Effector memory CD8-positive, alpha-beta T cell (primary cell): ENCODE results near the gene FFAR4.
"Not testable (repeated sequence)": the region's sequence is repeated elsewhere in the genome, so short reads cannot be mapped to it uniquely, and the experiment has no call there.

Experiments used
- ATAC-seq: fragments of 150-1000 bp; cut with Tn5 transposase; replicated peaks from 2 replicates; pipeline ENCODE4 v1.10.0; 2021; ENCODE audit warnings: mild to moderate bottlenecking, moderate library complexity
- DNase-seq, 3 experiments: peaks; one replicate each; pipeline ENCODE4 v3.0.0; 2021
- H3K27ac Mint-ChIP-seq, 2 donors: one replicate each; pipeline ENCODE4 v1.8.0; 2022; ENCODE audit warnings: mild to moderate bottlenecking in 2 of 2, mixed read lengths in 2 of 2, moderate library complexity in 2 of 2
- H3K27me3 Mint-ChIP-seq, 2 donors: one replicate each; pipeline ENCODE4 v1.8.0; 2022; ENCODE audit warnings: mixed read lengths in 2 of 2
- H3K36me3 Mint-ChIP-seq: one replicate; pipeline ENCODE4 v1.8.0; 2022; ENCODE audit warnings: mild to moderate bottlenecking, moderate library complexity, mixed read lengths; ENCODE audit not compliant: insufficient read depth
- H3K4me1 Mint-ChIP-seq, 2 donors: one replicate each; pipeline ENCODE4 v1.8.0; 2022; ENCODE audit warnings: low read depth in 2 of 2, mixed read lengths in 2 of 2
- H3K4me3 Mint-ChIP-seq, 2 donors: one replicate each; pipeline ENCODE4 v1.8.0; 2022; ENCODE audit warnings: mild to moderate bottlenecking in 2 of 2, mixed read lengths in 2 of 2, moderate library complexity in 2 of 2
- H3K9me3 Mint-ChIP-seq, 2 donors: one replicate each; pipeline ENCODE4 v1.8.0; 2022; ENCODE audit warnings: mixed read lengths in 2 of 2
- total RNA-seq, 9 experiments: gene quantifications; one replicate each; lab custom pipeline; 2026; lab: John Stamatoyannopoulos, UW

Gene FFAR4
- 0 reads per million in 9 experiments for total RNA-seq

DNA sequence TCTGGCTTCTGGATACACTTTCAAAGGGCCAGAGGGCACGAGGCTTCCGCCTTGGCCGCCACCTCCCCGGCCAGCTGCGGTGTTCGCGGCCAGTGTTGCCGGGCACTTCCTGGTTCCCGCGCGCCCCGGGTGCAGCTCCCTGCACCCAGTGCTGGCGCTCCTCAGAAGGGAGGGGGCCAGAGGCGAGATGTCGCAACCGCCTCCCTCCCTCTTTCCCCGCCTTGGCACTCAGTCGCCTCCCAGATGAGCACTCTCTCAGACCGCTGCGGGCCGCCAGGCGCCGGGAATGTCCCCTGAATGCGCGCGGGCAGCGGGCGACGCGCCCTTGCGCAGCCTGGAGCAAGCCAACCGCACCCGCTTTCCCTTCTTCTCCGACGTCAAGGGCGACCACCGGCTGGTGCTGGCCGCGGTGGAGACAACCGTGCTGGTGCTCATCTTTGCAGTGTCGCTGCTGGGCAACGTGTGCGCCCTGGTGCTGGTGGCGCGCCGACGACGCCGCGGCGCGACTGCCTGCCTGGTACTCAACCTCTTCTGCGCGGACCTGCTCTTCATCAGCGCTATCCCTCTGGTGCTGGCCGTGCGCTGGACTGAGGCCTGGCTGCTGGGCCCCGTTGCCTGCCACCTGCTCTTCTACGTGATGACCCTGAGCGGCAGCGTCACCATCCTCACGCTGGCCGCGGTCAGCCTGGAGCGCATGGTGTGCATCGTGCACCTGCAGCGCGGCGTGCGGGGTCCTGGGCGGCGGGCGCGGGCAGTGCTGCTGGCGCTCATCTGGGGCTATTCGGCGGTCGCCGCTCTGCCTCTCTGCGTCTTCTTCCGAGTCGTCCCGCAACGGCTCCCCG, at the start of gene FFAR4:
FFAR4 (plus strand) TSS at position 231 of the 842 bp plus-strand sequence; CDS start at position 287, 56 bp downstream.
- DNase-seq: no peak
- peaks cover 2% of the 10 kb centered on the region for H3K36me3 Mint-ChIP-seq
- no peak within 1 kb of the TSS for H3K4me3 Mint-ChIP-seq
- no peak within 1 kb of the TSS for H3K27ac Mint-ChIP-seq
- H3K27me3 Mint-ChIP-seq: peaks cover 60 to 83% of the 10 kb centered on the region in 2 donors
- peaks cover 0 to 7% of the 10 kb centered on the region in 2 donors for H3K4me1 Mint-ChIP-seq
- H3K9me3 Mint-ChIP-seq: no peaks in the 10 kb centered on the region
- no peak for ATAC-seq

- H3K27ac Mint-ChIP-seq: no peak overlapping the region
- no peaks in the 10 kb centered on the region for H3K27me3 Mint-ChIP-seq
- no peak overlapping the region for H3K4me3 Mint-ChIP-seq
- H3K36me3 Mint-ChIP-seq: no peaks in the 10 kb centered on the region
- no peak for DNase-seq
- no peaks in the 10 kb centered on the region for H3K9me3 Mint-ChIP-seq
- ATAC-seq: no peak
- peaks cover 0 to 3% of the 10 kb centered on the region in 2 donors for H3K4me1 Mint-ChIP-seq
These were observed 47.9 kb upstream of the FFAR4 start for GRCh38 chr10:93518531-93518930.

- no peak overlapping the region for H3K27ac Mint-ChIP-seq
- H3K36me3 Mint-ChIP-seq: no peaks in the 10 kb centered on the region
- H3K4me3 Mint-ChIP-seq: no peak overlapping the region
- H3K9me3 Mint-ChIP-seq: no peaks in the 10 kb centered on the region
- no peak for DNase-seq
- no peaks in the 10 kb centered on the region for H3K4me1 Mint-ChIP-seq
- no peak for ATAC-seq
- peaks cover 41 to 49% of the 10 kb centered on the region in 2 donors for H3K27me3 Mint-ChIP-seq
These were observed 31.2 kb upstream of the FFAR4 start for GRCh38 chr10:93535293-93535692.

GRCh38 chr10:93540871-93541270, 25.6 kb upstream of the FFAR4 start:
- H3K27me3 Mint-ChIP-seq: peaks cover 27 to 28% of the 10 kb centered on the region in 2 donors

DNA sequence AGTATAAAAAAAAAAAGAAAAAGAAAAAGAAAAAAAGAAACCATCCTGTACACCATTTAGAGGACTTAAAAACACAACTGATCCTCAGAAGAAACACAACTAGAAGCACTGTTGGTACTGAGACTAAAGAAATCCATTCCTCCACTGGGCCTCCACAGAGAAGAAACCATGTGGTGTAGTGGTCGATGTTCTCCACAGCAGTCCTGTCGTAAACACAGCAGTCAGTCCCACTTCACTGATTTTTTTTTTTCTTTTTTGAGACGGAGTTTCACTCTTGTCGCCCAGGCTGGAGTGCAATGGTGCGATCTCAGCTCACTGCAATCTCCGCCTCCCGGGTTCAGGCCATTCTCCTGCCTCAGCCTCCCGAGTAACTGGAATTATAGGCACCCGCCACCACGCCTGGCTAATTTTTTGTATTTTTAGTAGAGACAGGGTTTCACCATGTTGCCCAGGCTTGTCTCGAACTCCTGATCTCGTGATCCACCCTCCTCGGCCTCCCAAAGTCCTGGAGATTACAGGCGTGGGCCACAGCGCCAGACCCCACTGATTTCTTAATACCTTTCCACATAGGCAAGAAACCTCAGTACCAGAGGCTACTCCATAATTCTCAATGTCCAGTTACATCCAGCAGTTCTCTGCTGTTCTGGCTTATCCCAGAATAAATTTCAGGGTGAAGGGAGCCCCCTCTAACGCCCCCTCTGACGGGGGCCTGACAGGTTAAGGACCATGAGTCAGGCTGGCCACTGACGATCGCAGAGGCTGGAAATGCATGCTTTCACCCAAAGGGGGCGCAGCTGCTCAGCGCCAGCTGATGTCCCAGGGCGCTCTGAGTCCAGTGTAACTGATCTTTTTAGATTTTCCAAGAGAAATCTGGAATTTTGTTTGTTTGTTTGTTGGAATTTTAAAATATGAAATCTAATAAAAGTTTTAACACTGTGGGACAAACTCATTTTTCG, 24.8 kb upstream of the FFAR4 start:
- H3K27ac Mint-ChIP-seq: no peak overlapping the region
- ATAC-seq: no peak
- peak in 1 of 3 experiments; percentile 3 for DNase-seq
- H3K9me3 Mint-ChIP-seq: no peaks in the 10 kb centered on the region
- H3K4me3 Mint-ChIP-seq: no peak overlapping the region
- H3K4me1 Mint-ChIP-seq: peaks cover 0 to 2% of the 10 kb centered on the region in 2 donors
- H3K36me3 Mint-ChIP-seq: no peaks in the 10 kb centered on the region
- peaks cover 23 to 27% of the 10 kb centered on the region in 2 donors for H3K27me3 Mint-ChIP-seq

More at GRCh38 chr10:93540871-93541270, 25.6 kb upstream of the FFAR4 start:
- ATAC-seq, DNase-seq, H3K27ac Mint-ChIP-seq, H3K36me3 Mint-ChIP-seq, H3K4me3 Mint-ChIP-seq, H3K9me3 Mint-ChIP-seq, H3K4me1 Mint-ChIP-seq: not testable (repeated sequence)

DNA sequence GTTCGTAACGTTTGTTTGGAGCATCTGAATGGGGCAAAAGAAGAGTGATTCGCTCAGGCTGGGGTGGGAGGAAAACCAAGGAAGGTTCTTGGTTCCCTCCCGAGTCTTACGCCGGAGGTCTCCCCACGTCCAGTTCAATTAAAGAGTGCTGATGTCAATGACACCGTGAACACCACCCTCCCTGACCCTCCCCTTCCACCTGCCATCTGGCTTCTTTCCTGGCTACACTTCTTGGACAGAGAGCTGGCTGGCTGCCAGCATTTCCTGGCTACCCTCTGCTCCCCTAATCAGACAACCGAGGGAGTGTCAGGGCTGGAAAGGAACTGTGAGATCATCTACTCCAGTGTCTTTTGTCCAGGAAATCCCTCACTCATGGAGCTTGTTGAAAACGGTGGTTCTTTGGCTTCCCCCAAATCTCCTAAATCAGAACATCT, 24.1 kb upstream of the FFAR4 start:
- Mint-ChIP-seq H3K9me3 (no peaks in the 10 kb centered on the region), H3K27ac (no peak overlapping the region), H3K4me1 (peaks cover 0 to 2% of the 10 kb centered on the region in 2 donors), H3K4me3 (no peak overlapping the region), H3K27me3 (peaks cover 22 to 24% of the 10 kb centered on the region in 2 donors), H3K36me3 (no peaks in the 10 kb centered on the region)
- ATAC-seq (no peak), DNase-seq (no peak)

- not testable (repeated sequence) for H3K27ac Mint-ChIP-seq, H3K4me1 Mint-ChIP-seq, ATAC-seq, H3K4me3 Mint-ChIP-seq, DNase-seq, H3K9me3 Mint-ChIP-seq, H3K36me3 Mint-ChIP-seq
- H3K27me3 Mint-ChIP-seq: peaks cover 20% of the 10 kb centered on the region in 2 donors
These were observed 19.5 kb upstream of the FFAR4 start for GRCh38 chr10:93546995-93547394.

DNA sequence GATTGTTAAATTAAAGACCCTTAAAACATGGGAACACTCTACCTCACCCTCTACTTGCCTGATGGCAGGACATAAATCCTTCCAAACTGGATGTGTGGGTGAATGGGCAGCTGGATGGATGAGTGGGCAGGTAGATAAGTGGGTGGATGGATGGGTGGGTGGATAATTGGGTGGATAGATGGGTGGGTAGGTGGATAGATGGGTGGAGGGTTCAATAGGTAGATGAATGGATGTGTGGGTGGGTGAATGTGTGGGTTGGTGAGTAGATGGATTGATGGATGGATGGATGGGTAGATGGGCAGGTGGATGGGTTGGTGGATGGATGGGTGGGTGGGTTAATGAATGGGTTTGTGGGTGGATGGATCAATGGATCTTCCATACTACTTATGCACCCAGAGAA, 18.9 kb upstream of the FFAR4 start:
- H3K27me3 Mint-ChIP-seq: peaks cover 20% of the 10 kb centered on the region in 2 donors
- H3K36me3 Mint-ChIP-seq: no peaks in the 10 kb centered on the region
- no peak for DNase-seq
- no peaks in the 10 kb centered on the region for H3K9me3 Mint-ChIP-seq
- H3K27ac Mint-ChIP-seq: no peak overlapping the region
- no peak overlapping the region for H3K4me3 Mint-ChIP-seq
- ATAC-seq: no peak
- peaks cover 0 to under 1% of the 10 kb centered on the region in 2 donors for H3K4me1 Mint-ChIP-seq

- no peaks in the 10 kb centered on the region for H3K4me1 Mint-ChIP-seq
- H3K27me3 Mint-ChIP-seq: peaks cover 20% of the 10 kb centered on the region in 2 donors
- no peak overlapping the region for H3K27ac Mint-ChIP-seq
- H3K9me3 Mint-ChIP-seq: no peaks in the 10 kb centered on the region
- DNase-seq (no peak), ATAC-seq (no peak)
- no peak overlapping the region for H3K4me3 Mint-ChIP-seq
- H3K36me3 Mint-ChIP-seq: no peaks in the 10 kb centered on the region
These were observed 17.9 kb upstream of the FFAR4 start for GRCh38 chr10:93548376-93549071.

DNA sequence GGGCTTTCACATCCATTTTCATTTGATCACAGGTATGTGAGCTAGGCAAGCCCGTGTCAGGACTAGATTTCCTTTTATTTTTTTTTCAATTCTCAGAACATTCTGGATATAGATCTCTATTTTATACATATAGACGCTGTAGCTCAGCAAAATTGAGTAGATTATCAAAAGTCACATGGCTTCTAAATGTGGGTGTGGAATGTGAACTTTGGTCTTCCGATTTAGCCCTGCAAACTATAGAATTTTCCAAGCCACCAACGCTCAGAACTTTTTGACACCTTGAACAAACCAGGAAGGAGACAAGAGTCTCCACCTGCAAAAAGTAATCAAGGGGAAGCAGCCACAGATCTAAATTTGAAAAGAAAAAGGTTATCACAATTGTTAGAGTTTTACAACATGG, 15.9 kb upstream of the FFAR4 start:
- Mint-ChIP-seq H3K27ac (no peak overlapping the region), H3K4me1 (no peaks in the 10 kb centered on the region), H3K9me3 (no peaks in the 10 kb centered on the region), H3K4me3 (no peak overlapping the region), H3K27me3 (peaks cover 27 to 34% of the 10 kb centered on the region in 2 donors), H3K36me3 (no peaks in the 10 kb centered on the region)
- DNase-seq (no peak), ATAC-seq (no peak)

DNA sequence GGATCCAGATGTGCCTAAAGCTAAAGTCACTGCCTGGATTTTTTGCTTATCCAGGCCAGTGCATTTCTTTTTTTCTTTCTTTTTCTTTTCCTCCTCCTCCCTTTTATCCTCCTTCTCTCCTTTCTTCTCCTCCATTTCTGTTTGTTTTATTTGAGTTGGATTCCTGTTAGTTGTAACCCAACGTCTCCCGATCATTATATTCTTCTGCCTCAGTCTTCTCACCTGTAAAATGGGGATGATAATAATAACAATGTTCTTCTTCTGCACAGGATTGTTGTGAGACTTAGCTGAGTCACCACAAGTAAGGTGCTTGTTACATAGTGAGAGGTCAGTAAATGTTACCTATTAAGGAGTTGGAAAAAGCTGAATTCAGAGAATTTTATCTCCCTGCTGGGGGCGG, 13.7 kb upstream of the FFAR4 start:
- H3K9me3 Mint-ChIP-seq: no peaks in the 10 kb centered on the region
- no peak overlapping the region for H3K4me3 Mint-ChIP-seq
- DNase-seq (no peak), ATAC-seq (no peak)
- H3K27ac Mint-ChIP-seq: no peak overlapping the region
- peaks cover 13 to 28% of the 10 kb centered on the region in 2 donors for H3K27me3 Mint-ChIP-seq
- H3K36me3 Mint-ChIP-seq: no peaks in the 10 kb centered on the region
- no peaks in the 10 kb centered on the region for H3K4me1 Mint-ChIP-seq

DNA sequence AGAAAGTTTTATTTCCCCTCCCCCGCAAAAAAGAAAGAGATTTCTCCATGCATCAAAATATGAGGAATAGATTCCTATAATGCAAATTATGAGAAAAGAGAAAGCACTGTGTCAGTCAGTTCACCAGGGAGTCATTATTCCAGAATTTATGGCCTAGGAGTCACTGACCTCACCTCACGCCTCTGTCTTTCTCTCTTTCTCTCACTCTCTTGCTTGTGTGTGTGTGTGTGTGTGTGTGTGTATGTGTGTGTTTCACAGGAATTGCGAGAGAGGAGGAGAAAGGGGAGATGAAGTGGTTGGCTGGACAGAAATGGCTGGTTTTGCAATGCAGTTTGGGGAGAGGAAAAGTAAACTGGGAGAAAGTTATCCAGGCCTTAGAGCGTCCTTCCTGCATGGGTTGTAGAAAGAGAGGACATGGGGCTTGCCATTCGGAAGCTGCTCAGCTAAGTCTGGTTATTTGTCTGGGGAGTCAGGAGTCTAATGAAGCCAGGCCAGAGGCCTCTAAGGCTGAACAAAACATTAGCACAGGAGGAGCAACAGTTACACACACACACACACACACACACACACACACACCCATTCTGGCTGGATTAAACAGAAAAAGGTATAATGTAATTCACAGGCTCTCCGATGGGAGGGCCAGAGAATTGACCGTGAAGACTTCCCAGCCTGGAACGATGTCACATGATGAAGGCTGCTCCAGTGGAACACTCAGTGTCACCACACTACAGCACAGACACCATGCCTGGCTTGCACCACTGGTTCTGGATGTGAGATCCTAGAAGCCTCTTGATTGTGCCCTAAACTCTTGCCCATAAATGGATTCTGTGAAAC, 12.8 kb upstream of the FFAR4 start:
- ATAC-seq (no peak), DNase-seq (no peak)
- H3K4me1 Mint-ChIP-seq: no peaks in the 10 kb centered on the region
- H3K27me3 Mint-ChIP-seq: peaks cover 13 to 26% of the 10 kb centered on the region in 2 donors
- H3K36me3 Mint-ChIP-seq: no peaks in the 10 kb centered on the region
- H3K27ac Mint-ChIP-seq: no peak overlapping the region
- no peak overlapping the region for H3K4me3 Mint-ChIP-seq
- no peaks in the 10 kb centered on the region for H3K9me3 Mint-ChIP-seq
